Fibroblast of skin of scalp (primary cell): ENCODE data around the gene TLN1.

Experiments
- DNase-seq: peaks from one replicate; pipeline ENCODE4 v3.0.0-alpha.2; 2013

Gene TLN1

DNA sequence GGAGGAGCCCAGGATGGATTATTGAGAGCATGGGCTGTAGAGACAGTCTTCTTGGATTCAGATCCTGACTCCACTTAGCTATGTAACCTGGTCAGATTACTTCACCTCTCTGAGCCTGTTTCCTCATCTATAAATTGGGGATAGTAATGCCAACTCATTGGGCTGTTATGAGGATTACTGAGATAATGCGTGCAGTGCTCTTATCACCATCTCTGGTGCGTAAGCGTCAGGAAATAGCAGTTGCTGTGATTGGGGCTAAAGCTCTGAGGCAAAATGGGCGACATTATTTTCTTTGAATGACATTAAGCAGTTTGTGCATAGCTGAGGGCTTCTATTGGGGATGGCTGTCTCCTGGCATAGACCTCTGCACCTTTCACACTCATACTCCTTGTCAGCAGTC lies 23.1 kb upstream of the TLN1 start:
- no peak for DNase-seq

DNA sequence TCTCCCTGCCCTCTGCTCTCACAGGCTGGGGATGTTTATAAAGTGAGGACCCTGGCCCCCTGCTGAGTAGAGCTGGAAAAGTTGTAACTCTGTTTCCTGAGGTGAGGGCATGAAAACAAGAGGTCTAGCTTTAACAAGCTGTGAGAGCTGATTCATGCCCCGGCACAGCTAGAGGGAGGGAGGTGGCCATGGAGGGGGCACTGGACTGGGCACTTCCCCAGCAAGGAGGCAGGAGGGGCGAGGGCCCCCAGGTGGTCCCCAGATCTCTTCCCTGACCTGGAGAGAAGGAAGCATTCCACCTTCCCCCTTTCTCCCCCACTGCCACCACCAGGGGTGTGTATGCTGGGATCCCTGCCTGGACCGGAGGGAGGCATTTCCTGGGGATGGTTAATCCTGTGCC lies 22.3 kb upstream of the TLN1 start, which contains the start of gene MSMP:
Gene MSMP, minus strand, starts transcription at position 13 of the 400 bp plus-strand sequence. CDS start 147 bp downstream, outside the sequence.
- no peak for DNase-seq

DNA sequence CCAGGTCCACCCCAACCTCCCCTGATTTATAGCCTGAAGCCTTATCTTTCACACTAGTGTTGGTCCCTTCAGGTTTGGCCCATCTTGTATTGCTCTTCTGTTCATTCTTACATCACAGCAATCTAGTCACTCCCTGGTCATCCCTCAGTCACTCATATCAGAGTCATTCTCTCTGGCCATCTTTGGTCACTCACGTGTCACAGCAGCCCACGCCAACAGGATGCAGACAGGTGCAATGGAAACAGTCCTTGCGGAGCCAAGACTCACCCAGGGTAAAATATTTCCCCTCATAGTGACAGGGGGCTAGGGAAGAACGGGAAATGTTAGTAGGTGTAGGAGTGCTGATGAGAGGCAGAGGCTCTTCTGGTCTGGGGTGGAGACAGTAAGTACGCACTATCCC lies 21.5 kb upstream of the TLN1 start:
- DNase-seq = no peak

DNA sequence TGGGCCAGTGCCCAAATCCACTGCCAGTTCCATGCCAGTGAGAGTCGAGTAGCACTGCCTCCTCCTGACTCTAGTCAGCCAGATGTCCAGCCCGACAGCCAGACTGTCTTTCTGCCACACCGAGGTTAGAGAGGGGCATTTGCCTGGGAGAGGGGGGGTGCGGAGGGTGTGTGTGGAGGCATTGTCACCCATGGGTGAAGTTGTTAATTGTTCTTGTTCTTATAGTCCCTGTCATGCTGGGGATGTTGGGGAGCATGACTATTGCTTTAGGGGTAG lies 18.2 kb upstream of the TLN1 start:
- DNase-seq = no peak

DNA sequence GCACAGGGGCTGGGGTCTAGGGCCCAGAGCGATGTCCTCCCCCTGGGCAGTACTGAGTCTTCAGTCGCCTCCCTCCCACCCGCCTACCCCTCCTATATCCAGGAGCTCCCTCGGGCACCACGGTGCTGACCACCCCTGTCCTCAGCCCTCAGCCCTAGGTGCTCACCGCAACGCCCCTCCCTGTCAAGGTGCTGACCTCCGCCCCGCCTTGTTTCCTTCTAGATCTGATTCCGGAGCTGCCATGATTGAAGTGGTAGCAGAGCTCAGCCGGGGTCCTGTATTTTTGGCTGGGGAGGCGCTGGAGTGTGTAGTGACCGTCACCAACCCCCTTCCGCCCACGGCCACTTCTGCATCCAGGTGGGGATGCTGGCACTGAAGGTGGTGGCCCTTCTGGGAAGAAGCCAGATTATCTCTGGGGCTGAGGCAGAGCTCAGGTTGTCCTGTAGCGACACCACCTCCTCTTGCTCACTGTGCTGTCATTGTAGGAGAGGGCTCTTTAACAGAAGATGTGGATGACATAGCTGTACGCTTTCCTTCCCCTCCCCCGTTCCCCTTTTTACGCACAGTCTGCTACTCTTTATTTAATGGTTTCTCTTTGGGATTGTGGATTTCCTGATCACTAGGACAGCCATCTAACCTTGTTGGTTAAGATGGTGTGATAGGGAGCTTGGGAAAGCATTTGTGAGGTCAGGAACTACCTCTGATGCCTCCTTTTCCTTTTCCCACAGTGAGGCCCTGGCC lies 17.7 kb upstream of the TLN1 start:
- no peak for DNase-seq

DNA sequence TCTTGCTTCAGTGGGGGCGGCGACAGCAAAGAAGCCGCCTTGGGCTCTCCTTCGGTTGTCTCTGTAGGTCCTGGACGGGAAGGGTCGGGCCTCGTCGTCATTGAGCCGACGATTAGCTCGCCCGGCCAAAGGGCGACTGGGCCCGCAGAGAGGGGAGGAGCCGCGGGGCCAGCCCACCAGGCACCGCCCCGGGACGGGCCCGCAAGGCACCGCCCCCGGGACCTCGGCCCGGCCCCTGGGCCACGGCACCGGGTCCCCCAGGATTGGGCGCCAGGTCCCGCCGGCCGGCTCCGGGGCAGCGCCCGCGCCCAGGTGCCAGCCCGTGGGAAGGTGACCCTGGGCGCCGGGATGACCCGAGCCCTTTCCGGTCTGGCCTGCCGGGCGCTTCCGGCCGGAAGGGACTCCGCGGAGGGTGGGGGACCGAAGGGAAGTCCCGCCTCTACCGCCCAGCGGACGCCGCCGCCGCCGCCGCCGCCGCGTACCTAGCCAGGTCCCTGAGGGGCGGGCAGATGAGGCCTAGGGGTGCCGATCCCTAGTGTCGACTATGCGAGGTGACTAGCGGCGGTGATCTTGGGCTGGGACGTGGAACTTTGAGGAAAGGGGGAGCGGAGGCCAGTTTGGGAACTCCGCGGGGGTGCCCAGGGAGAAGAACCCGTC lies 17.0 kb upstream of the TLN1 start, which contains the start of the genes GBA2 and RGP1:
Gene GBA2, minus strand, starts transcription at position 371 of the 657 bp plus-strand sequence. CDS start 524 bp downstream, outside the sequence.
Gene RGP1, plus strand, starts transcription at position 430 of the 657 bp plus-strand sequence. CDS start 469 bp downstream, outside the sequence.
- DNase-seq = peak; percentile 68

DNA sequence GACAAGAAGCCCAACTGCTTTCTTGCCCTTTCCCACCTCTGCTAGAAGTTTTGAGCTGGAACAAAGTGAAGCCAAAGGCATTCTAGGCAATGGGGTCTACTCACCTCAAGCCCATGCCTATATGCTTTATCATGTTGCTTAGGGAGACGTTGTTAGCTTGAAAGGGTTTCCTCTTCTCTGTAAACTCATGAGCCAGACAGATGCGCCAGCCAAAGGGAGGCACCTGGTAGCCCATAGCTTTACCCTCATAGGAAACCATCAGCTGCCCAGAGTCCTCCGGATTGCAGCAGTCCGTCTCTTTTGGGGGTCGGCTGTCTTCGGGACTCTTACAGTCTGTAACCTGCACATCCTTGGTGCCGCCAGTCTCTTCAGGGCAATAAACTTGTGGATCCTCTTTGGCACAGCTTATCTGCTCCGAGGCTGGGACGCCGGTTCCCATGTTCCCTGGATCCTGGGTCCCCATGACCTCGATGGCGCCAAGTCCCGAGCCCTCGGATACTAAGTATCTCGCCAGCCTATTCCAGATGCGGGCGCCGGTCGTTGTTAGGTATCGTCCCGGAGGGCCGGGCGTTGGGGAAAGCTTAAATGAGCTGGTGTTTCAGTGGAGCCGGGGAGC lies 16.4 kb upstream of the TLN1 start:
- DNase-seq = no peak

DNA sequence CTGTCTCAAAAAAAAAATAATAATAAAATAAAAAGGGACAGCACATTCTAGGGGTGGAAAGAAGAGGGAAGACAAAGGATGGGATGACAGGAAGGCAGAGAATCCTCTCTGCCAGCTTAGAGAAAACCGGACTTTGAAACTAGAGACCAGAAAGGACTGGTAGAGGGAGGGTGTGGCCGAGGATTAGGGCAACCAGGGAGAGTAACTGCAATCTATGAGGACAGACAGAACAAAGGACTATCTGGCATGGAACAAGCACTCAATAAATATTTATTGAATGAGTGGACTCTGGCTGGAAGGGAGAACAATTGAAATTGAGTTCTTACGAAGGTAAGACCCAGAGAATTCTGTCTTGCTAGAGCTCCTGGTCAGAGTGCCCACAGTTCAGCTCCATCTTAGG lies 14.6 kb upstream of the TLN1 start:
- no peak for DNase-seq

DNA sequence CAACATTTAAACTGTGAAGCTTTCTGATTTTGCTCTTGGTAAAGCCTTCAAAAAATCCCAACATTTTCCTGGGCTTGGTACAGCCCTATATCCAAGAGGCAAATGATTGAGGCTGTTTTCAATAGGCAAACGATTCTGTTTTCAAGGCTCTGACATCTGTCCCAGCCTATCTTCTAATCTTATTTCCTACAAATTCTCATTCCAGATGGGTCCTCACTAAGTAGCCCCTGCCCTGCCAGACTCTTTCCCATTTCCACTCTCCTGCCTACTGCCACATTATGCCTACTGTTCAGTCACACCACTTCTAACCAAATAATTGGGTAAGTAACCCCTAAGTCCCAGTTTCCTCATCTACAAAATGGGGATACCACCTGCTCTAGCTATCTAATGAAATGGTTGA lies 13.6 kb upstream of the TLN1 start:
- DNase-seq = no peak

DNA sequence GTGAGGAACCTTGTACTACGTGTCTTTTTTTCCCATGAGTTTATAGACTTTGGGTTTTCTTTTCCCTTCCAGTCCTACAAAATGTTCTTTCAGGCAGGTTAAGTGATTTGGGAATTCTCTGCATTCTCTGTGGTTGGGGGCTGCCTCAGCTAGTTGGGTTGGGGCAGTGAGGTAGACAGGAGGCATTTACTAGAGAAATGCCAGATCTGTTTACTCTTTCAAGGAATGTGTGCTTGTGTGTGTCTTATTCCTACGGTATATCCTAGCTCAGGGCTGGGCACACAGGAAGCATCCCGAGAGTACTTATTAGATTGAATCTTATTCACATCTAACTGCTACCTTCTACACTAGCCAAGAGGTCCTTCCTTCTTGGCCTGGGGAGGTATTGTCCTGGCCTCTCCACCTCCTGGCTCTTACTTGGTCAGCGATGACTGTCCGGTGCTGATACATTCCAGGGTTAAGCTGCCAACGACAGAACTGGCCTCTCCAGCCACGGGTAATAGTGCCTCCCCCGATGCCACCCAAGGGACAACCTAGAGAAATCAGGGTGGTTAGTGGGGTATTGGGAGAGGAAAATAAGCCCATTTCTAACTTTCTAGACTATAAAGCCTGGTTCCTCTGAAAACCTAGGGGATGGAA lies 12.0 kb upstream of the TLN1 start:
- DNase-seq = no peak

DNA sequence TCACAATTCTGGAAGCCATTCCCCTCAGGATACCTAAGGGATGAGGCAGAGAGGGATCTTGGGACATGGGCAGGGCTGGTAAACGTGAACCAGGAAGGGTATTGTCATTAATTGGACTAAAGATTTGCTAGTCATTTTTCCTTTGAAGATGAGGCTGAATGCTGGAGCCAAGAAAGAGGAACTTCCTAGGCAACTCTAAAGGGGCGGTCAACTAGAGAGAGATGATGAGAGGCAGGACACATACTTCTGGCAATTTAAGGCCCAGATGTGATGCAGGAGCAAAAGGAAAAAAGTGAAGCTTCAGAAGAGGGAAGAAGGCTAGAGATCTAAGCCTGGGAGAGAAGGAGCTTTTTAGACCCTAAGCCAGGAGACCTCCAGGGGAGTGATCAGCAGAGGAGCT lies 11.5 kb upstream of the TLN1 start:
- no peak for DNase-seq

DNA sequence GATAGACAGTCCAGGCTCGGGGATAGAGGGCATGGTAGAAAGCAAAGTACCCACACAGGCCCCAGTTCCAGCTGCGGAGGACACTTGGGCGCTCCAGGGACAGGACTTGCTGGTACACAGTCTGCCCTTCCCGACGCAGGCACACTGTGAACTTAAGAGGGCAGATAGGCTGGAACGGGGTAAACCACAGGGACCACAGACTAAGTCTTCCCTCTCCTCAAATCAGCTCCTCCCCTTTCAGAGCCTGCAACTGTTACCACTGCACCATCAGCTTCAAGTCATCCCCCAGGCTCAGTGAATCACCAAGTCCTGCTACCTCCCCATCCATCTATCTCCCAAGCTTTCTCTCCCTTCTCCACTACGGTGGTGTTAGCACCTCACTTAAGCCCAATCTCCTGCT lies 9.7 kb upstream of the TLN1 start:
- no peak for DNase-seq

DNA sequence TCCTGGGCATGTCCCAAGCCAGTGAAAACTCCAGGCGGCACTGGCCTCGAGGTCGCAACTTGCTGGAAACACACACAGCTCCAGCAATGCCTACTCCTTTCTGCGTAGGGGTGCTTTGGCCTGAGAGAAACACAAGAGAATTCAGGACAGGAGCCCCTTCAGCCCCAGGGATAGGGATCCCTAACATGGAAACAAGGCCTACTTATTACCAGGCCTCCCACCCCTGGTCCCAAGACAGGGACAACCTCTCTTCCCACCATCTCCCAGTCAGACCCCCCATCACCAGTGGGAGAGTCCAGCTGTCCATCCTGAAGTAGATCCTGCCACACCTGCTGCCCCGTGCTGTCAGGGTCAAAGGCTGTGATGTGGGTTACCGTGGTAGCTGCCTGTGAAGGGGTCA lies 8.2 kb upstream of the TLN1 start:
- DNase-seq = no peak

DNA sequence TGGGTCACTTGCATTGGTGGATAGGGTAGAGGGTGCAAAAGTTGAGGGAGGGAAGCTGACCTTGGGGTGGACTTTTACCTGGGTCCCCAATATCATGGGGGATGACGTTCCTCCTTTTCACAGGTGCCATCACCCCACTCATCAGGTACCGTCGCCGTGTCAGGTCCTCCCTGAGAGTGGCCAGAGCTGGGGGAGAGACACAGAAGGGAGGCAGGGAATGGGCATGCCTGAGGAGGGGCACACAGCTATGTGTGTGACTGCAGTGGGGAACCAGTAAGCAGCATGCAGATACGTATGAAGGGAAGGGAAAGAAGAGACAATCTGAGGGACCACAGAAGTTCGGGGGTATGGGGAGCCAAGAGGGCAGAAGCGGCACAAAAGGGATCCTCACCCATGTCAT lies 6.9 kb upstream of the TLN1 start:
- no peak for DNase-seq

DNA sequence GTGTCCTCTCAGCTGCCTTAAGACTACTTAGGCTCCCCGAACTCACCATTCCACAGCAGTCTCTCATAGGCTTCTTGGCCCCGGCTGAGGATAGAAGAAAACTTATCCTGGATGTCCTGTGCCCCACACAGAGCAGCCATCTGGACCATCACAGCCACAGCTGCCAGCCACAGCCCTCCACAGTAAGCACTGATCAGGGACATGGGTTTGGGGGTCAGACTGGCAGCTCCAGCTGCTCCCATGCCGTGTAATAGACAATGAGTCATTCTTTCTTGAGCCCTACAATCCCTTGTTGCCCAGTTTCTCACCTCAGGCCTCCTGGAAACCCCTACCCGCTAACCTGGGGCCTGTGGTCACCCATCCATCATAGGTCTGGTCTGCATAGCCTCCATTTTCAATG lies 6.2 kb upstream of the TLN1 start:
- no peak for DNase-seq

DNA sequence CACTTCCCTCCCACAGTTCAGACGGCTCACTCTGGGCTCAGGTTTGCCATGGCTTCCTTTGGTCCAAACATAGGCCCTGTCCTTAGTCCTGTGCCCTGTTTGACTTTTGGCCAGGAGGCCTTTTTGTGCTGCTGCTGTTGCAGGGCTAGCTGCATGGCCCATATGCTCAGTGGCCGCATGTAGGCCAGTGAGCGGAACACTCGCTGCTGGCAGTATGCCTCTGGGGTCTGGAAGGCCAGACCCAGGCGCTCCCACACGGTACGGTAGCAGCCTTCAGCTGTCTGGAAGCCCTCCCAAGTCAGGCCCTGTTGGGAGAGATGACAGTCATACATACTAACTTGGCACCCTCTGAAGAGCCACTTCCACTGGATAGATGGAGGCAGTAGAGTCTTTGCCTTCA lies 5.1 kb upstream of the TLN1 start:
- DNase-seq = no peak

DNA sequence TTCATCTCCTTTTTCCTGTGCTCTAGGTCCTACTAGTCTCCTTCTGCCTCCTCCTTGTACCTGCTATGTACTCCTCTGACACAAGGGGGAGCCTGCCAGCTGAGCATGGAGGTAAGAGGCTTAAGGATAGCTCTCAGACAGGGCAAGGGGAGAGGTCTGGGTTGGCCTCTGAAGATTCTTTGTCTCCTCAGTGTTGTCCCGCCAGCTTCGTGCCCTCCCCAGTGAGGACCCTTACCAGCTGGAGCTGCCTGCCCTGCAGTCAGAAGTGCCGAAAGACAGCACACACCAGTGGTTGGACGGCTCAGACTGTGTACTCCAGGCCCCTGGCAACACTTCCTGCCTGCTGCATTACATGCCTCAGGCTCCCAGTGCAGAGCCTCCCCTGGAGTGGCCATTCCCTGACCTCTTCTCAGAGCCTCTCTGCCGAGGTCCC lies 4.2 kb upstream of the TLN1 start:
- peak; percentile 77 for DNase-seq

DNA sequence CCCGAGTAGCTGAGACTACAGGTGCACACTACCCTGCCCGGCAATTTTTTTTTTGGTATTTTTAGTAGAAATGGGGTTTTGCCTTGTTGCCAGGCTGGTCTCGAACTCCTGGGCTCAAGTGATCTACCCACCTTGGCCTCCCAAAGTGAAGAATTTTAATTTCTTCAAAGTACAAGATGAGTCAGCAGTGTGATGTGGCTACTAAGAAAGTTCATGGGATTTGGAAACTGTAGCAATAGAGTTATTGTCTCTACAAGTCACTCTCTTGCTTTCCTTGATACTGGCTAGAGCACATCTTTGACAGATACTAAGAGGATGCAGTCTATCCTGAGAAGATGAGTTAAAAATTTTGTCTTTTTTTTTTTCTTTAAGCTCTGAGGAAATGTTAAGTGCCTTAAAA lies 2.1 kb upstream of the TLN1 start:
- DNase-seq = no peak

DNA sequence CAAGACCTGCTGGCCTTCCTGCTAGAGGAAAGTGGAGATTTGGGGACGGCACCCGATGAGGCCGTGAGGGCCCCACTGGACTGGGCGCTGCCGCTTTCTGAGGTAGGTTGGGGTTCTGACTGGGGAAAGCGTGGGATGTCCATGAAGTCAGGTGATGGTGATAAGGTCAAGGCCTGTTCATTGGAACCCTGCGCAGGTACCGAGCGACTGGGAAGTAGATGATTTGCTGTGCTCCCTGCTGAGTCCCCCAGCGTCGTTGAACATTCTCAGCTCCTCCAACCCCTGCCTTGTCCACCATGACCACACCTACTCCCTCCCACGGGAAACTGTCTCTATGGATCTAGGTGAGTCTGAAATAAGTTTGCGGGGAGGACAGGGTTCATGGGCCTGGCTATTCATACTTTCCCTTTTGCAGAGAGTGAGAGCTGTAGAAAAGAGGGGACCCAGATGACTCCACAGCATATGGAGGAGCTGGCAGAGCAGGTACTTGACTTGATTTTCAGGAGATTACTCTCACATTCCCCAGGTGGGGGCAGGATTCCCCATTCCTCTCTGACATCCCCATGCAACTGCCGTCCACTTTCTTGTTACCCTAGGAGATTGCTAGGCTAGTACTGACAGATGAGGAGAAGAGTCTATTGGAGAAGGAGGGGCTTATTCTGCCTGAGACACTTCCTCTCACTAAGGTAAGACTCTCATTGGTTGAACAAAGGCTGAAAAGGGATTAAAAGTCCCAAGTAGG lies 976 bp upstream of the TLN1 start:
- peak; percentile 62 for DNase-seq

DNA sequence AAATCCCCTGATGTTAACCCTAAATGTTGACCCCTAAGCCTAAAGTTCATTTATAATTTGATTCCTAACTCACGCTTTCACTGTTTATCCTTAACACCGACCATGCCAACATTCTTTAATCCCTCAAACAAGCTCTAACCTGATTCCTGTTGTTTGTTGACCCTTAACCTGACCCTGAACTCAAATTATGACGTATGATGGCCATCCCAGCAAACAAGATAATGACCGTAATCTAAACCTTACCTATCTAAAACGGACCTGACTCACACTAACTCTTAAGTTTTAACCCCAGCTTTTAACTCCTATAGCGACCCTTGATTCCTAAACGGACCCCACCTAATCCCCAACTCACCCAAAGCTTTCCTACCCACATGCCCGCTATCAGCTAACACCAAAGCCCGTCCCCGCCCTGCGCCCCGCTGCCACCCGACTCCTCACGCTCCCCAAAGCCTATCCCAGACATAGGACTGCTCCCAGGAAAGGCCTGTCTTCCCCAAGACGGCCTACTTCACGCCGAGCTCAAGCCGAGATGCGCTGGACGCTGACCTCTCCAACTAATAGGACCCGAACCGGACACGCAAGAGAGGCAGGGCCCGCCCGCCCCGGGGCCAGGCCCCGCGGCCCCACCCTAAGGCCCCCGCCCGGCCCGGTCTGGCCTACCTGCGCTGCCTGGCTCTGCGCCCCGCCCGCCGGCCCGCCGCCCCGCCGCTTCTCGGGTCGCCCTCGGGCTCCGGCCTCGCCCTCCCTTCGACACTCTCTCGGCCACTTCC lies 395 bp downstream of the TLN1 start:
- no peak for DNase-seq

DNA sequence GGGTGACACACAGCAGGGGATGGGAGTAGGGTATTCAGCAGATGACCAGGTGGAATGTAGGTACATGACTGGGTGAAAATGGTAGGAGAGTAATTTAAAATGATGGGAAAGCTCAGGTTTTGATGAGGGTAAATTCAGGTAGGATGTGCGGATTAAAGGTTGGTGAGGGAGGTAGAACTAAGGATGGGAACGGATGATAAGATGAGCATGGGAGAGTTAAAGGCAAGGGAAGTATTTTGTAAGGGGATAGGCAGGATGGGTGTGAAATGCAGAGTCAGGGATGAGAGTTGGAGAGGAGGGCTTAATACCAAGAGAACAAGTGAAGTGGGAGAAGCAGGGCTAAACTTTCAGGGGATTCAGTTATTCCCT lies 1.5 kb downstream of the TLN1 start:
- DNase-seq = no peak
